ENCODE results near the gene ADCY10.
A peak's percentile ranks its signal among the peaks of the same experiment; 100 is the strongest.

ADCY10 gene

GRCh38 chr1:167776616-167777268, 137.2 kb downstream of the ADCY10 start:
- DNase-seq: no peak

DNA sequence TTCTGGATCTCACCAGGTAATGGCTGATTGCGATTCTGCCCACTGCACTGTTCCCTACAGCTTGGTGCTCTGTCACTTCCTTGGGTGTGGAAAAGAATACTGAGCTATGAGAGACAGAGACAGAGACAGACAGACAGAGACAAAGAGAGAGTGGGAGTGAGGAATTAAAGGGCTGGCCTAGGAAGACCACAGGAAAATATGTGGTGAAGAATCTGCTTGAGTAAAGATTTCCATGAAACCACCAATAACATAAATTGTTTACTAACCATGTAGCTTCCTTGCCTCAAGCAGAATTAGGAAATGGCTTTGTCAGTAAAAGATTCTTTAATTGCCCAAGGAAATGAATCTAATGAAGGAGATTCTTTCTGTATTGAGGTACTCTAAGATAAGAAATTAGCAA, 137.8 kb downstream of the ADCY10 start:
- no peak for DNase-seq

DNA sequence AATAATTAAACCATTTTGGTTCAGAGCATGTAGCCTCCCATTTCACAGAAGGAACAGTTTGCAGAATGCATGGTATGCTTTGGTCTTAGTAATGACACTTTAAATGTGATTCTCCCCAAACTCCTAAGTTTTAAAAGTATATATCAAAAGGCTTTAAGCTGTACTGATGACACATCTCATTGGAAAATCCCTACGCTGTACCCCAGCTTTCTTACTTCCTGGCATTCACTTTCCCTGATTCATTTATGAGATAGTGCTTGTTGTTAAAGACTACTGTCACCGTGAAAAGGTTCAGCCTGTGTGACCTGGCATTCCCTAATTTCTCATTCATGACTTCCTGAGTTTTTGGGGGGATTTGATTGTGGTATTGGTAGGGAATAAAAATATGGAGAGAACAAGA, 138.8 kb downstream of the ADCY10 start:
- DNase-seq: no peak

GRCh38 chr1:167774710-167775109, 139.2 kb downstream of the ADCY10 start:
- no peak for DNase-seq

DNA sequence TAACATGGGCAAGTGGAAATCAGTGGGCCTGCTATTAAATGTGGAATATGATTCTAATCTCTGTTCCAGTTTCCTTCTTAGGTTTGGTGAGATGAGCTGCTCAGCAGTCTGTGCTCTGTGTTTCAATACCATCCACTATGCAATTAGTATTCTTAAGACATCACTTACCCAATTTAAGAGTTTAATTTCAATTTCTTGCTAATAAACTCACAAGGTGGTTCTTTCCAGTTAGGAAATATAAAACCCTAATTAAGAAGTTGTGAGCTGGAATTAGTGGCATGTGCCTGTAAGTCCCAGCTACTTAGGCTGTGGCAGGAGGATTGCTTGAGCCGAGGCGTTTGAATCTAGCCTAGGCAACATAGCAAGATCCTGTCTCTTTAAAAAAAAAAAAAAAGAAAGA, 140.4 kb downstream of the ADCY10 start:
- DNase-seq: no peak

DNA sequence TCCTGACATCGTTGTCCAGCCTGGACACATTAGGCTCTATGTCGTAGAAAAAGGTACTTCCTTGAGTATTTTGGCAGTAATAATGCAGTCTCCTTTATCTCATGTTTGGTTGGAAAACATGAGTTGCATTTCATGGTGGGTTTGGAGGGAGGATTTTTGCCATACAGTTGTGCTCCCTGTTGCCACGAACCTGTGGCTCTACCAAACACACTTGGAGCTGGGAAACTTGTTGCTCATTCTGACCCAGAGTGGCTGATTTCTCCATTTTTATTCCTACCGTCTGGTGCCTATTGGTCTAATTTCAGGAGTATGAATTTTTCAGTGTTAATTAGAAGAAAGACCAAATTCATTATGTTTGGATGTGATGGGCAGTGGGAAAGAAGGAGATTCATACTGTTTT, 141.5 kb downstream of the ADCY10 start:
- no peak for DNase-seq

- no peak for DNase-seq
These were observed 143.8 kb downstream of the ADCY10 start for GRCh38 chr1:167770127-167770526.

DNA sequence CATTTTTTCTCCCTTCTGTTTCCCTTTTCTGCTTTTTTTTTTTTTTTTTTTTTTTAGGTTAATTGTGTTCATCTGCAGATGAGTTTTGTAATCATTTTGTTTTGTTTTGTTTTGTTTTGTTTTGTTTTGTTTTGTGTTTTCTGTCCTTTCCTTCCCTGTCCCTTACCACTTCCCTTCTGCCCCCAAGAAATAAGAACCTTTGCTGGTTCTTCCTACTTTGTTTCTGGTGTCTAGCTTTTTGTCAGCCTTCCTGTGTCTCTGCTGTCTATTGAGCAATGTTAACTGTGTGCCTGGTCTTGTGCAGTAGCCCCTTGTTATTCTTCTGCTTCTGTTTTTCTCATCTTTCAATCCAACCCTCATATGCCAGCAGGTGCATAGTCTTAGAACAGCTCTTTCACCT, 146.2 kb downstream of the ADCY10 start:
- DNase-seq: no peak

GRCh38 chr1:167766538-167766937, 147.4 kb downstream of the ADCY10 start:
- DNase-seq: no peak

- no peak for DNase-seq
These were observed 148.4 kb downstream of the ADCY10 start for GRCh38 chr1:167765496-167765895.

DNA sequence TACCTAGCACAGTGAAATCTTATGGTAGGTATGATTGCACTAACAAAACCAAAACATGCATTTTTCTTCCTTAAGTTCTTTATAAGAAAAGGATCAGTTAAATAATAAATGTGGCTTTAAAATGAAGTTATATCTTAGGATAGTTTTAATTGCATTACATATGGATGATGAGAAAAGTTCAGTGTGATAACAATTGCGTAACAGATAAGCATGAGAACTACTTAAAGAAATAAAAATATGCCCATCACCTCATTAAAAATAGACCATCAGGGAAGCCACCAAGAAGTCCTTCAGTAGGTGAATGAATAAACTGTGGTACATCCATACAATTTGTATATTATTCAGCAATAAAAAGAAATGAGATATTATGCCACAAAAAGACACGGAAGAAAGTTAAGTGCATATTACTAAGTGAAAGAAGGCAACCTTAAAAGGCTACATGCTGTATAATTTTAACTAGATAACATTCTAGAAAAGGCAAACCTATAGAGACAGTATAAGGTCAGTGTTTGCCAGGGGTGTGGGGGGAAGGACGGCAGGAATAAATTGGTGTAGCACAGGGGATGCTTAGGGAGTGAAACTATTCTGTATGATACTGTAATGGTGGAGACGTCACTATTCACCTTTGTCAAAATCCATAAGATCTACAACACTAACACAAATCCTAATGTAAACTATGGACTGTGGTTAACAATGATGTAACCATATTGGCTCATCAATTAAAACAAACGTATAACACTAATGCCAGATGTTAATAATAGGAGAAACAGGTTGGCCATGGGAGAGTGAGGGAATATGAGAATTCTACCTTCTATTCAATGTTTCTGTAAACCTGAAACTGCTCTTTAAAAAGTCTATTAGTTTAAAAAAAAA, 149.2 kb downstream of the ADCY10 start:
- no peak for DNase-seq

DNA sequence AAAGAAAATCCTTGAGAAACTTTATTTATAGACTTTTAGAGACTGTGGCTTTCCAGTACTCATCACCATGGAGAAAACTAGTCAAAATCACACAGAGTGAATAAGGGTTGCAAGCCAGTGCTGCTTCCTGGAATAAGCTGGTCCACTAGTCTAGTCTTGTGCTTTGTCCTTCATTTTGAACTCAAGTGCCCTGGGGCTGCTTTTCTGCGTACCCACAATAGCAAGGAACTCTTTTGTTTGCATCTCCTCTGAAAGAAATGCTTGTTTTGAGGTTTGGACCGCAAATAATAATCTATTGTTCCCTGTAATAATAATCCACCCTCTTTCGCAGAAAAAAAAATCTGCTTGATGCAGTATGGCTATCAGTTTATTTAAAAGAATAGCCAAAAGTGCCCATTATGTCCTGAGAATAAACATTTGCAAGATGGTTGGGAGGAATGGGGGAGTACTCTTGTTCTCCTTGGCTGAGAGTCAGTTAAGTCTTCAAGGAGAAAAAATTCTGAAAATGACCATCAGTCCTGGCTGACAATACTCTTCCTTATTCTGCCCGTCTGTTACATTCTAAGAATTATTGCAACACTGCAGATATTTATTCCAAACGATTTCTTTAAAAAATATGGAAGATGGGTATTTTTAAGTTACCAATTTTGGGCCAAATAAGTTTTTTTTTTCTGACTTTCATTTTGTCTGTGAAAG, 150.3 kb downstream of the ADCY10 start:
- DNase-seq: no peak

DNA sequence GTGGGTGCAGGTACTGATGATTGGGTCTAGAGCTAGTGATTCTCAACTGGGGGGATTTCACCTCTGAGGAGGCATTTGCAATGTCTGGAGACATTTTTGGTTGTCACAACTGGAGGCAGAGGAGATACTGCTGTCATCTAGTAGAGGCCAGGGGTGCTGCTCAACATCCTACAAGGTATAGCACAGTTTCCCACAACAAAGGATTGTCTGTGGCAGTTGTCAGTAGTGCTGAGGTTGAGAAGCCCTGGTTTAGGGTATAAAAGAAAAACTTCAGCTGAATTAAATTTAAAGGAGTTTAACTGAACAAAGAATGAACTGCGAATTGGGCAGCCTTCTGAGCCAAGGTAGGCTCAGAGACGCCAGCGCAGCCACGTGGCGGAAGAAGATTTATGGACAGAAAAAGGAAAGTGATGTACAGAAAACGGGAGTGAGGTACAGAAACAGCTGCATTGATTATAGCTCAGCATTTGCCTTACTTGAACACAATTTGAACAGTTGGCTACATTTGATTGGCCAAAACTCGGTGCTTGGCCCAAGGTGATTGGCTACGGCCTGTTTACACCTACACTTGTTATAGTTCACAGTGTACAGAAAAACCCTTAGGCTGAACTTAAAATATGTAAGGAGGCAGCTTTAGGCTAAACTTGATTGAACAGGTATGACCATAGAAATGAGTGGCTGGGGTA, 151.7 kb downstream of the ADCY10 start:
- DNase-seq: peak; percentile 34

DNA sequence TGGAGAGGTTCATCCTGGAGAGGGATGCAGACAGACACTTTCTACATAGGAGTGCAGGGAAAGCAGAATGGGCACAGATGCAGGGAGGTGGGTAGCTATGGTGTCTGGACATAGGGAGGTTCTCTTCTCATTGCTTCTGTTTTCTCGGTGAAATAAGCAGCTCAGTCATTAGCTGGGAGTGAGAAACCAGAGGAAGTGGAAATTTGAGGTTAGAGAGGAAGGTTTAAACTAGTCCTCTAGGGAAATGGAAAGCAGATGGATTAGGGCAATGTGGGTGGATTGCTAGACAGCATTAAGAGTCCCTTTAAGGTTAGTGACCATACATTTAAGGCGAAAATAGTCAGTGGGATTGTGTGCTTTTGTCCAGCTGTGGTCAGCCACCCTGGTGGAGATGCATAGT, 152.5 kb downstream of the ADCY10 start:
- DNase-seq: no peak
